Neural progenitor cell (in vitro differentiated cells): Measurements from ENCODE around the gene GCNA. TPM values are rescaled to one million over a fixed set of nuclear protein-coding genes. Genes with fewer than 3 reads are reported as not detected.

Source experiments
- DNase-seq: peaks from one replicate; pipeline ENCODE4 v3.0.0-alpha.2; 2016; ENCODE audit warnings: low spot score
- H2AFZ ChIP-seq: fragments of 200-600 bp; sonication (generic); replicated peaks from 2 replicates; pipeline ENCODE4 v1.6.1; 2016; ENCODE audit warnings: antibody characterized with exemption
- H3F3A ChIP-seq: fragments of 200-600 bp; sonication (generic); 2 replicates; pipeline ENCODE4 v1.6.1; 2016; ENCODE audit warnings: antibody characterized with exemption, low read depth
- H3K27ac ChIP-seq: fragments of 200-600 bp; sonication (generic); 2 replicates; pipeline ENCODE4 v1.5.1; 2016; ENCODE audit warnings: mild to moderate bottlenecking
- H3K27me3 ChIP-seq: fragments of 200-600 bp; sonication (generic); 2 replicates; pipeline ENCODE4 v1.6.1; 2016; ENCODE audit warnings: mild to moderate bottlenecking, moderate library complexity
- H3K36me3 ChIP-seq: fragments of 200-600 bp; sonication (generic); 2 replicates; pipeline ENCODE4 v1.5.1; 2016
- H3K4me1 ChIP-seq: fragments of 200-600 bp; sonication (generic); 2 replicates; pipeline ENCODE4 v1.6.1; 2016; ENCODE audit warnings: mixed run types
- H3K4me2 ChIP-seq: fragments of 200-600 bp; sonication (generic); 2 replicates; pipeline ENCODE4 v1.6.1; 2016
- H3K4me3 ChIP-seq: fragments of 200-600 bp; sonication (generic); 2 replicates; pipeline ENCODE4 v1.5.1; 2016
- H3K79me2 ChIP-seq: fragments of 200-600 bp; sonication (generic); 2 replicates; pipeline ENCODE4 v1.6.1; 2016; ENCODE audit warnings: low read depth
- H3K9ac ChIP-seq: fragments of 200-600 bp; sonication (generic); 2 replicates; pipeline ENCODE4 v1.6.1; 2016
- H3K9me3 ChIP-seq: fragments of 200-600 bp; sonication (generic); 2 replicates; pipeline ENCODE4 v1.5.1; 2016; ENCODE audit warnings: low read depth
- H4K20me1 ChIP-seq: fragments of 200-600 bp; sonication (generic); 2 replicates; pipeline ENCODE4 v1.6.1; 2016; ENCODE audit warnings: low read depth
- H3K27ac Mint-ChIP-seq: 3 replicates; pipeline ENCODE4 v1.8.0; 2021; ENCODE audit warnings: mixed read lengths
- H3K27me3 Mint-ChIP-seq: 2 replicates; pipeline ENCODE4 v1.8.0; 2022; ENCODE audit warnings: low read depth, mild to moderate bottlenecking, inconsistent platforms, moderate library complexity, mixed read lengths; ENCODE audit not compliant: insufficient read depth
- H3K36me3 Mint-ChIP-seq: 3 replicates; pipeline ENCODE4 v1.8.0; 2021; ENCODE audit warnings: mixed read lengths
- H3K4me1 Mint-ChIP-seq: 3 replicates; pipeline ENCODE4 v1.8.0; 2021; ENCODE audit warnings: mixed read lengths
- H3K4me3 Mint-ChIP-seq: 3 replicates; pipeline ENCODE4 v1.8.0; 2021; ENCODE audit warnings: mild to moderate bottlenecking, moderate library complexity, mixed read lengths
- H3K9me3 Mint-ChIP-seq: 3 replicates; pipeline ENCODE4 v1.8.0; 2020; ENCODE audit warnings: mixed read lengths
- EZH2 ChIP-seq: fragments of 200-600 bp; sonication (generic); IDR thresholded peaks from 2 replicates; pipeline ENCODE4 v1.6.1; 2017; ENCODE audit warnings: antibody characterized with exemption, mild to moderate bottlenecking, moderate library complexity
- EZH2phosphoT487 ChIP-seq: fragments of 200-600 bp; sonication (generic); IDR thresholded peaks from 2 replicates; pipeline ENCODE4 v1.6.1; 2017; ENCODE audit warnings: antibody characterized with exemption
- total RNA-seq: library from RNA; depleted of rRNA; stranded (reverse); fragments of >200 nt; gene quantifications from 2 replicates; pipeline ENCODE4 v1.2.3, GENCODE V29; 2015; ENCODE audit warnings: low replicate concordance
- TF ChIP-seq, protein P1 (sequence below): fragments of 200-600 bp; sonication (generic); IDR thresholded peaks from 2 replicates; pipeline ENCODE4 v1.5.1; 2017; ENCODE audit warnings: antibody characterized with exemption, mild to moderate bottlenecking

Gene GCNA
- total RNA-seq, 1 donor from 2014 or later, result 0.97 TPM

DNA sequence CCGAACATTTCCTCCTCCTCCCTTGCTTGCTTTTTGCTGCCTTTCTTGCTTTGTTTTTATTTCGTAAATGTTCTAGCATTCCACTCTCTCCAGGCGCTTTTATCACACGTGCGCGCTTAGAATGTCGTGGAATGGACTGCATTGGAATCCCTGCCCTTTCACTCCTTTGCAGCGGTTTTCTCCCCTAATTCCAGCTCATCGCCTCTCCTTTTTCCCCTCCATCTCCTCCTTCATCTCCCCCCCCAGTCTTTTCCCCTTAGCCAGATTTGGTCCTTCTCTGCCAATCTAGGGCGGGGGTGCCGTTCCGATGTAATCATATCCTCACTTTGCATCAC, 44.8 kb upstream of the GCNA start:
- H2AFZ ChIP-seq, result no peak overlapping the region
- H3K36me3 Mint-ChIP-seq, result peaks cover 4% of the 10 kb centered on the region
- TF ChIP-seq EZH2phosphoT487 (no peak), EZH2 (no peak)
- TF ChIP-seq, protein P1, sequence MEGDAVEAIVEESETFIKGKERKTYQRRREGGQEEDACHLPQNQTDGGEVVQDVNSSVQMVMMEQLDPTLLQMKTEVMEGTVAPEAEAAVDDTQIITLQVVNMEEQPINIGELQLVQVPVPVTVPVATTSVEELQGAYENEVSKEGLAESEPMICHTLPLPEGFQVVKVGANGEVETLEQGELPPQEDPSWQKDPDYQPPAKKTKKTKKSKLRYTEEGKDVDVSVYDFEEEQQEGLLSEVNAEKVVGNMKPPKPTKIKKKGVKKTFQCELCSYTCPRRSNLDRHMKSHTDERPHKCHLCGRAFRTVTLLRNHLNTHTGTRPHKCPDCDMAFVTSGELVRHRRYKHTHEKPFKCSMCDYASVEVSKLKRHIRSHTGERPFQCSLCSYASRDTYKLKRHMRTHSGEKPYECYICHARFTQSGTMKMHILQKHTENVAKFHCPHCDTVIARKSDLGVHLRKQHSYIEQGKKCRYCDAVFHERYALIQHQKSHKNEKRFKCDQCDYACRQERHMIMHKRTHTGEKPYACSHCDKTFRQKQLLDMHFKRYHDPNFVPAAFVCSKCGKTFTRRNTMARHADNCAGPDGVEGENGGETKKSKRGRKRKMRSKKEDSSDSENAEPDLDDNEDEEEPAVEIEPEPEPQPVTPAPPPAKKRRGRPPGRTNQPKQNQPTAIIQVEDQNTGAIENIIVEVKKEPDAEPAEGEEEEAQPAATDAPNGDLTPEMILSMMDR, result no peak
- H3K9me3 ChIP-seq, result no peaks in the 10 kb centered on the region
- H3K4me1 ChIP-seq, result no peaks in the 10 kb centered on the region
- H3F3A ChIP-seq, result no peaks in the 10 kb centered on the region
- H3K4me2 ChIP-seq, result peak overlapping the region; percentile 79
- H3K4me3 Mint-ChIP-seq, result peak overlapping the region; percentile 95
- H4K20me1 ChIP-seq, result peaks cover 44% of the 10 kb centered on the region
- peak overlapping the region; percentile 72 for H3K4me3 ChIP-seq
- H3K27ac ChIP-seq, result no peak overlapping the region
- no peaks in the 10 kb centered on the region for H3K36me3 ChIP-seq
- no peaks in the 10 kb centered on the region for H3K27me3 ChIP-seq
- H3K9me3 Mint-ChIP-seq, result peaks cover 16% of the 10 kb centered on the region
- H3K4me1 Mint-ChIP-seq, result peaks cover 16% of the 10 kb centered on the region
- H3K9ac ChIP-seq, result peak overlapping the region; percentile 80
- peaks cover 63% of the 10 kb centered on the region for H3K79me2 ChIP-seq
- H3K27ac Mint-ChIP-seq, result peak overlapping the region; percentile 90
- DNase-seq, result peak; percentile 26
- no peaks in the 10 kb centered on the region for H3K27me3 Mint-ChIP-seq

DNA sequence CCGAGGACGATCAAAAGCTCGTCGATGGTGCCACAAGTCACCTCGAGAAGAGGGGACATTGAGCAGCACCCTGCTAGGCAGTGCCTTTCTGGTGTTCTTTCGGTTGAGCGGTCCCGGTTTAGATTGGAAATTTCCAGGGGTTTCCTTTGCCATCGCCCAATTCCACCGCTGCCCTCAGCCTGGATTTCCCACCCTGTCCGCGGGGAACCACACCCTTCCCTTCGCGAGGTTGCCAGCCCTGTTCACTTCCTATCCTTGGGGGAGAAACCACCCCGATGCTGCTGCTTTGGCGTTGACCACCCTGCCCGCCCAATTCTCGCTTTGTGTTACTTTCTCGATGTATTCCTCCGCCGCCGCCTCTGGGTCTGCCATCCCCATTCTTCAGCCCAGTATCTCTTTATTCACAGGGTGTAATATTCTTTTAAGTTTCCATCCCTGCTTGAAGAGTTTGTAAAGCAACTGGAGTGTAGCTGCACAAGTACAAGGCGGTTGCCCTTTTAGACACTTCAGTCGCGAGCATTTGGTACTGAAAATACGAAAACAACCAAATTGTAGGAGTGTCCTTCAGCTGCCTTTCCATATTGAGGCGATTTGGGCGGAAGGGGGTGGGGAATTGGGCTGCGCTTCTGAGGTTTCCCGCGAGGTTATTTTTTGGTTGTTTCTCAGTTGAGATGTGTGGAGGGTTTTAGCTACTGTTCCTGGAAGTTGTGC, 44.2 kb upstream of the GCNA start:
- Mint-ChIP-seq H3K36me3 (peaks cover 4% of the 10 kb centered on the region), H3K4me1 (peaks cover 16% of the 10 kb centered on the region), H3K27me3 (no peaks in the 10 kb centered on the region), H3K4me3 (peak overlapping the region; percentile 95), H3K9me3 (peaks cover 16% of the 10 kb centered on the region), H3K27ac (peak overlapping the region; percentile 90)
- TF ChIP-seq EZH2, result no peak
- TF ChIP-seq, protein P1, result no peak
- TF ChIP-seq EZH2phosphoT487, result no peak
- peak overlapping the region; percentile 79 for H3K4me2 ChIP-seq
- peak overlapping the region; percentile 72 for H3K4me3 ChIP-seq
- H3F3A ChIP-seq, result no peaks in the 10 kb centered on the region
- peak overlapping the region; percentile 80 for H3K9ac ChIP-seq
- no peak overlapping the region for H3K27ac ChIP-seq
- H3K9me3 ChIP-seq, result no peaks in the 10 kb centered on the region
- no peaks in the 10 kb centered on the region for H3K4me1 ChIP-seq
- peaks cover 49% of the 10 kb centered on the region for H4K20me1 ChIP-seq
- no peak overlapping the region for H2AFZ ChIP-seq
- no peaks in the 10 kb centered on the region for H3K36me3 ChIP-seq
- peaks cover 68% of the 10 kb centered on the region for H3K79me2 ChIP-seq
- H3K27me3 ChIP-seq, result no peaks in the 10 kb centered on the region
- peak; percentile 65 for DNase-seq

DNA sequence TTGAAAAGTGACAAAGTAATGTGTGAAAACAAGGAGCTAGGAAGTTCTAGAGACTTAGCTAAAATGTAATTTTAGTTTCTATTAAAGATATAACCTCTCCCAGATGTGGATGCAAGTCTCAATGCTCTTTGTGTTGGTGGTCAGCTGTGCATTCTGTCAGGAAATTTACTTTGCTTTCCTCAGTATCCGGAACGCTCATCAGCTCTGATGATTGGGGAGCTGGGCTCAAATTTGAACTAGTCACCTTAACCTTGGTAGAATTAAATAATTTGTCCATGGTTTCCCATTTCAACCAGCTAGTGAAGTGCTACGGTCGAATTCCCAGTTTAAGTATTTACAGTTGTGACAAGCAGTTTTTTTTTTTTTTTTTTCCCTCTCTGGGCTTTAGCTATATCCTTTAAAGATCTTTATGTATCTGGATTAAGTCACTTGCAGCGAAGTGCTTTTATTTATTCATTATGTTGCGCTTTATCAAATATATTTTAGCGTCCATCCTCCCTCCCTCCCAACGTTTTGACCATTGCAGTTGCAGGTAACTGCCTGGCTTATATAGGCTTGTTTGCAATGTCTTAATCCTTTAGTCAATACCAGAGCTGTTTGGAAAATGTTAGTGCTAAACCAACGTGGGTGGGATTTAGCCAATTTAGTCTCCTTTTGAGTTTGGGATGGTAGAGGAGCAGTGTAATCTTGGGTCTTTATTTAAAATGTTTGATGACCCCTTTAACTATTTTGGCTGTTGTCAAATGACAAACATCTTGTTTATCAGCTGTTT, 43.3 kb upstream of the GCNA start:
- peak overlapping the region; percentile 79 for H3K4me2 ChIP-seq
- H2AFZ ChIP-seq, result no peak overlapping the region
- no peak overlapping the region for H3K27ac ChIP-seq
- H3K27me3 Mint-ChIP-seq, result no peaks in the 10 kb centered on the region
- H3K27ac Mint-ChIP-seq, result no peak overlapping the region
- peak overlapping the region; percentile 72 for H3K4me3 ChIP-seq
- peak overlapping the region; percentile 95 for H3K4me3 Mint-ChIP-seq
- peak overlapping the region; percentile 80 for H3K9ac ChIP-seq
- H3K4me1 Mint-ChIP-seq, result peaks cover 16% of the 10 kb centered on the region
- H3K27me3 ChIP-seq, result no peaks in the 10 kb centered on the region
- H3K79me2 ChIP-seq, result peaks cover 77% of the 10 kb centered on the region
- H4K20me1 ChIP-seq, result peaks cover 59% of the 10 kb centered on the region
- no peaks in the 10 kb centered on the region for H3K9me3 ChIP-seq
- no peaks in the 10 kb centered on the region for H3F3A ChIP-seq
- DNase-seq, result peak; percentile 32
- H3K9me3 Mint-ChIP-seq, result peaks cover 8% of the 10 kb centered on the region
- TF ChIP-seq EZH2phosphoT487, result no peak
- TF ChIP-seq EZH2, result no peak
- TF ChIP-seq, protein P1, result no peak
- peaks cover 4% of the 10 kb centered on the region for H3K36me3 Mint-ChIP-seq
- no peaks in the 10 kb centered on the region for H3K4me1 ChIP-seq
- H3K36me3 ChIP-seq, result no peaks in the 10 kb centered on the region
